D721Med (cell line): ENCODE data around the gene YIPF2.

Experiments used
- DNase-seq: peaks from one replicate; pipeline ENCODE4 v3.0.0; 2011; ENCODE audit warnings: low spot score; ENCODE audit not compliant: insufficient read length
- FAIRE-seq: peaks from 2 replicates; lab custom pipeline; 2011; peaks lifted over from hg19 to GRCh38; lab: Jason Lieb, UNC
- TF ChIP-seq, protein P1 (sequence below): IDR thresholded peaks from 2 replicates; pipeline ENCODE4 v1.5.1; 2012; ENCODE audit warnings: mild to moderate bottlenecking, control low read depth; ENCODE audit not compliant: insufficient read depth; ENCODE audit errors: missing control alignments

YIPF2 gene

DNA sequence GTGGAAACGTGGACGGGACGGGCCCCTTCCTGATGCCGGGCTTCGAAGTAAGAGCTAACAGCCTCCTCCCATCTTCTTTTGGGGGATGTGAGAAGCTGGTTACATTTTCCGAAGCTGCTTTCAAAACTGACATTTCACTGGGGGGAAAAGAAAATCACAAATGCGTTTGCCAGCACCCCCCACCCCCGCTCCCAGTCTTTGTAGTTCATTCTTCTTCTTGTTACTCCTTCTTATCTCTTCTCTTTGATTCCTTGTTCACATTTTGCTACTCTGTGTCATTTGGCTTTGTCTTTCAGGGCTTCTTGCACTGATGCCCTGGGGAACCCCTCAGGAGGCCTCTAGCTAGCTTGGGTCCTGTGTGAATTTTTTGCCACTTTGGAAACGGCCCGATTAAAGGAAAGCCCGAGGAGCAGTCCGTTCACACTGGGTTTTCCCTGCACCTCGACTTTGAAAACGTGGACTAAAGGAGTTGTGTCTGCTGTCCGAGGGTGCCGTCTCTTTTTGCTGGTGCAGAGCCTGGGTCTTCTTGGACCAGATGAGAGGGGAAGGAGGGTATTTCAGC lies 55.8 kb downstream of the YIPF2 start:
- DNase-seq (no peak), FAIRE-seq (no peak)
- TF ChIP-seq, protein P1, sequence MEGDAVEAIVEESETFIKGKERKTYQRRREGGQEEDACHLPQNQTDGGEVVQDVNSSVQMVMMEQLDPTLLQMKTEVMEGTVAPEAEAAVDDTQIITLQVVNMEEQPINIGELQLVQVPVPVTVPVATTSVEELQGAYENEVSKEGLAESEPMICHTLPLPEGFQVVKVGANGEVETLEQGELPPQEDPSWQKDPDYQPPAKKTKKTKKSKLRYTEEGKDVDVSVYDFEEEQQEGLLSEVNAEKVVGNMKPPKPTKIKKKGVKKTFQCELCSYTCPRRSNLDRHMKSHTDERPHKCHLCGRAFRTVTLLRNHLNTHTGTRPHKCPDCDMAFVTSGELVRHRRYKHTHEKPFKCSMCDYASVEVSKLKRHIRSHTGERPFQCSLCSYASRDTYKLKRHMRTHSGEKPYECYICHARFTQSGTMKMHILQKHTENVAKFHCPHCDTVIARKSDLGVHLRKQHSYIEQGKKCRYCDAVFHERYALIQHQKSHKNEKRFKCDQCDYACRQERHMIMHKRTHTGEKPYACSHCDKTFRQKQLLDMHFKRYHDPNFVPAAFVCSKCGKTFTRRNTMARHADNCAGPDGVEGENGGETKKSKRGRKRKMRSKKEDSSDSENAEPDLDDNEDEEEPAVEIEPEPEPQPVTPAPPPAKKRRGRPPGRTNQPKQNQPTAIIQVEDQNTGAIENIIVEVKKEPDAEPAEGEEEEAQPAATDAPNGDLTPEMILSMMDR, result no peak
